GM18520 (cell line): Measurements from ENCODE around the gene PDE4B.

Experiments
- ATAC-seq: cut with Tn5 transposase; IDR thresholded peaks from one replicate; pipeline ENCODE4 v1.9.1; 2021; ENCODE audit not compliant: unreplicated experiment

Gene PDE4B

GRCh38 chr1:66373157-66373591 is 580.5 kb downstream of the PDE4B start:
- no peak for ATAC-seq

- ATAC-seq, result peak; percentile 27
These were observed 581.5 kb downstream of the PDE4B start for GRCh38 chr1:66374148-66374547.

GRCh38 chr1:66374561-66375111 is 581.9 kb downstream of the PDE4B start:
- ATAC-seq, result peak; percentile 44

GRCh38 chr1:66375125-66375524 is 582.4 kb downstream of the PDE4B start:
- no peak for ATAC-seq

- peak; percentile 93 for ATAC-seq
These were observed 587.9 kb downstream of the PDE4B start for GRCh38 chr1:66380452-66381212.

- no peak for ATAC-seq
These were observed 589.1 kb downstream of the PDE4B start for GRCh38 chr1:66381621-66382275.

- ATAC-seq, result no peak
These were observed 590.5 kb downstream of the PDE4B start for GRCh38 chr1:66383168-66383567.

- ATAC-seq, result no peak
These were observed 590.9 kb downstream of the PDE4B start for GRCh38 chr1:66383611-66384010.

- ATAC-seq, result no peak
These were observed 591.7 kb downstream of the PDE4B start for GRCh38 chr1:66384258-66384921.

GRCh38 chr1:66386712-66387111 is 594.0 kb downstream of the PDE4B start:
- no peak for ATAC-seq

- no peak for ATAC-seq
These were observed 596.2 kb downstream of the PDE4B start for GRCh38 chr1:66388913-66389312.

- ATAC-seq, result no peak
These were observed 601.0 kb downstream of the PDE4B start for GRCh38 chr1:66393586-66394287.

GRCh38 chr1:66394603-66395002 is 601.9 kb downstream of the PDE4B start:
- ATAC-seq, result no peak

- ATAC-seq, result peak; percentile 11
These were observed 602.7 kb downstream of the PDE4B start for GRCh38 chr1:66395202-66396061.

- peak; percentile 43 for ATAC-seq
These were observed 603.7 kb downstream of the PDE4B start for GRCh38 chr1:66396212-66396890.

- ATAC-seq, result peak; percentile 18
These were observed 604.5 kb downstream of the PDE4B start for GRCh38 chr1:66397192-66397591.

- peak; percentile 21 for ATAC-seq
These were observed 607.3 kb downstream of the PDE4B start for GRCh38 chr1:66399888-66400529.

- ATAC-seq, result no peak
These were observed 608.0 kb downstream of the PDE4B start for GRCh38 chr1:66400660-66401059.

- no peak for ATAC-seq
These were observed 608.5 kb downstream of the PDE4B start for GRCh38 chr1:66401244-66401643.
